NCI-H524 (cell line): ENCODE data around the gene SRBD1.

ENCODE experiments used
- DNase-seq, 2 experiments: peaks; one replicate each; lab custom pipeline; 2025; lab: John Stamatoyannopoulos, UW

The SRBD1 gene

DNA sequence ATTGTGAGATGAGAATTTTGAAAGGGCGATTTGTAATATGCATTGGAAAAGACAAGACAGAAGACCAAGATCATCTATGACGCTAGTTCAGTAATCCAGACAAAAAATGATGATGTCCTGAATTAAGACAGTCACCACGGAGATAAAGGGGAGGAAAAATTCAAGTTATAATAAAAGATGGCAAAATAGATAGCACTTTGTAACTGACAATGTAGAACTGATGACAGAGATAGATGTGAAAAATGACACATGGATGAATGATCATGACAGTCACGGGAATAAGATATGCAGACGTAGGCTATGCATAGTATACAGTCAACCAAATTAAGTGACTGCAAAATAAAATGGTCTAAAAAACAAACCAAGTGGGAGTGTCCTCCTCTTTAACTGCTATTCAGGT, 59.2 kb downstream of the SRBD1 start:
- DNase-seq = no peak

DNA sequence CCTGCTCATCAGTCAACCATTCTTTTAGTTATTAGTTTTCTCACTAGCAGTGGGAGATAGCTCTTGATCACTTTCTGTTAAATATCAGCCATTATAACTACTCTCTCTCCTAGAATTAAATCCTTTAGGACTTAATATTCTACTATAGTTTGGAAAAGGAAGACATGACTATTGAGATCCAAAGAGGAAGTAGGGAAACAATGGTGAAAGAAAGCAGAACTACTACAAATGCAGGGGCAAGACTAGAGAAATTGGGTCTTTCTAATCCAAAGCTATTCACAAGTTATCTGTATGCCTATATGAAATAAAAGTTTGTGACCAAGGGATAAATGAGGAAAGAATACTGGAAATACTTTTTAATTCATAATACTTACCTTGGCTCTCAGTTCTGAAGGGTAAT, 65.1 kb downstream of the SRBD1 start:
- DNase-seq = no peak

DNA sequence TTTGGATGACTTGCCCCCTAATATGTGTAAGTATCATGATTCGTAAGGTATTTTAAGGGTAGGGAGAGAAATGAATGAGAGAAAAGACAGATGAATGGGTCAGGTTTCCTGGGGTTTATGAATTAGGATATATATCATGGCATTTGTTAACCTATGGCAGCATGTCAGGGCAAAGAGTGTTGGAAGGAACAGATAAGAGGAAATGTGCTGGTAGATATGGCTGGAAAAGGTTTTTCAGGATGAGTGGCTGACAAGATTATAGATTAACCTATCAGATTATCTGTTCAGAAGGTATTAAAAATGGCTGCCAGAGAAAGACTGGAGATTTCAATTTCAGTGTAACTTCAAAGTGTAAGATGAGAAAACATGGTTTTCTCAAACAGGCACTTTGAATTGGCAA, 67.8 kb downstream of the SRBD1 start:
- no peak for DNase-seq

DNA sequence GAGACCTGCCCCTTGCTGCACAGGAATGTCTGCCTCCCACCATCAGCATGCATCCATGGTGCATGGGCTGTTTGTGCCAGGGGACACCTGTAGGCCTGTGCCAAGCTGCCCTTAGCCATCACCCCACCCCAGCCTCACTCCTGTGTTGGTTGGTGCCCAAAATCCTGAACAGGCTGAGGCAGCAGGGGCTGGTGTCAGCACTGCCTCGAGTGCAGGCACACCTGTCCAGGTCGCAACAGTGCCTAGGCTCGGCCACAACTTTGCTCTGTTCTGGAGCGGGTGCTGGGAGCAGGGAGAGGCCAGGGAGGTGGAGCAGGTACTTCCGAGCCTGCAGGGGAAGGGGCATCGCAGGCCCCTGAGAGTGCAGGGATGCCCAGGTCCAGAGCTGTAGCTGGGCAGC, 69.1 kb downstream of the SRBD1 start:
- no peak for DNase-seq

DNA sequence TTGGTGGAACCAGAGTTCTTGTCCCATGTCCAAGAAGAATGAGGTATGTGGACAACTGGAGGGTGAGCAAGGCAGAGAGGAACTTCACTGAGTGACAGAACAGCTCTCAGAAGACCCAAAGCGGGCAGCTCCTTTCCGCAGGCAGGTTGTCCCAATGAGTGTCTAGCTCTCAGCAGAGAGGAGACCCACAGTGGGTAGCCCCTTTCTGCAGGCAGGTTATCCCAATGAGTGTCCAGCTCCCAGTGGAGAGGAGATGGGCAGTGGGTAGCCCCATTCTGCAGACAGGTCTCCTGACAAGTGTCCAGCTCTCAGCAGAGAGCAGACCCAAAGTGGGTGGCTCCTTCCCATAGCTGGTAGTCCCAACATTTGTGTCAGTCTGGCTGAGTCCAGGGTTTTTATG, 69.6 kb downstream of the SRBD1 start:
- DNase-seq = no peak

DNA sequence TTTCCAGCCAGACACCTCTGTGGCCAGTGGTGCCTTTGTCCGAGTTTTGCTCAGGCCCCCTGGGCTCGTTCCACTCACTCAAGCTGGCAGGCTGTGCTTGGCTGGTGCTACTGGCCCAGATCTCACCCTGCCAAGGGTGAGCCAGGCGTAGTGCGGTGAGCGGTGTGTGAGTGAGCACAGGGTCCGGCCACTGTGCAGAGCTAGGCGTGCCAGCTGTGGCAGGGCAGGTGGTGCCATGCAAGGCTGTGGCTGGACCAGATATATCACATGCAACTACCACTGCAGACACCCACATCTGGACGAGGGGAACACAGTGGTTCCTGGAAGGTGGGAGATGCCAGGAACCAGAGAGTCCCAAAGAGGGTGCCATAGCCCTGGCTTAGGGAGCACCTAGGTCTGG, 70.1 kb downstream of the SRBD1 start:
- no peak for DNase-seq

DNA sequence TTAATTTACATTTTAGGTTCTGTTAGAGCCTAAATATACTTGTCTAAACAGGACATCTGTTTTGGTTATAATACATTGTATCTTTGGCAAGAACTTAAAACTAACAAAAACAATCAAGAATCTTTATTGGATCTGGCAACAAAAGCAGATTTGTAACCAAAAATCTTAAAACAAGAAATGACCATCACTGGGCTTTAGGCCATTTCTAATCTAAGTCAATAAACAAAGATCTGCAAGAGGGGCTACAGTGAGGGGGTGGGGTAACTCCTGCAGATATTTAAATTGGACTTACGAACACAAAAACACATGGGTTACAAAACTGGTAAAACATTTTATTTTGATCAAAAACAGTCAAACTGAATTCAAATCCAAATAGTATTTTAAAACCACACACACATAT, 77.3 kb downstream of the SRBD1 start:
- no peak for DNase-seq

DNA sequence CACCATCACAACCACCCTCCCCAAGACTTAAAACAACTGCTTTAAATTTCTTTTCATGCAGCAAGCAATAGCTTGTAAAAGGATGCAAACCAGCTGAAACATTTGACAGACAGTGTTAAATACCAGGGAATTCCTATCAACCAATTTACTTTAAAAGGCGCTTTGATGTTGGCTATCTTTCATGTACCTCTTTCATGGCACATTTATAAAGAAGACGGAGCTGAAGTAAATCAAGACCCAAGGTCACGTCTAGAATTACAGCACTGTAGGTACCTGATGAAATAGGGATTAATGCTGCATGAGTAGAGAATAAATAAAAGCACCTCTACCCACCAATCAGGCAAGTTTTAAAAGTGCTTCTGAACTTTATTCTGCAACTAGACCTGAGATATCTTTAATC, 78.9 kb downstream of the SRBD1 start:
- no peak for DNase-seq

DNA sequence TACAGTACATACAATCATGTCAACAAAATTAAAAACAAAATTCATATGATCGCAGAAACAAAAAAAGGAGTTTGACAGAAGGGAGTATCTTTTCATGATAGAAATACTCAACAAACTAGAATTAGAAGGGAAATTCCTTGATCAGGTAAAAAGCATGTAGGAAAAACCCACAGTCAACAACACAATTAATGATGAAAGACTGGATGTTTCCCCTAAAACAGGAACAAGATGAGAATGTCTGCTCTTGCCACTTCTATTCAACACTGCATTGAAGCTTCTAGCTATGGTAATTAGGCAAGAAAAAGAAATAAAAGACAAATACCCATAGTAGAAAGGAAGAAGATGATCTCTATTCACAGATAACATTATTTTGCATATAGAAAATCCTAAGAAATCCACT, 87.1 kb downstream of the SRBD1 start:
- DNase-seq = no peak

DNA sequence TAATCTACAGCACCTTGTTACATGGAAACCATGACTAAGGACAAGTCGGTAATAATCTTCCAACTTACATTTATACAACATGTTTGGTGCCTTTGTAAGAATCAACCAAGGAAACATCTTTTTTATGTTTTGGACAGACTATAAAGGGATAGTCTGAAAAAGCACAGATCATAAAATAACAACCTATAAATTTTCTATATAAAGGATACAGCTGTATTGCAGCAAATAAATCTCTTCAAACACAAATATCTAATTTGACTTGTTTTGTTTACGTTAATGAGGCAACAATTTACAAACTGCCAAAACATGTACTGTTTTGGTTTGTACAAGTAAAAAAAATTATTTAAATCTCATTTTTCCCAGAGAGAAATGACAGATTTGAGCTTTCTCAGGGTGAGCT, 92.5 kb downstream of the SRBD1 start:
- DNase-seq = no peak

DNA sequence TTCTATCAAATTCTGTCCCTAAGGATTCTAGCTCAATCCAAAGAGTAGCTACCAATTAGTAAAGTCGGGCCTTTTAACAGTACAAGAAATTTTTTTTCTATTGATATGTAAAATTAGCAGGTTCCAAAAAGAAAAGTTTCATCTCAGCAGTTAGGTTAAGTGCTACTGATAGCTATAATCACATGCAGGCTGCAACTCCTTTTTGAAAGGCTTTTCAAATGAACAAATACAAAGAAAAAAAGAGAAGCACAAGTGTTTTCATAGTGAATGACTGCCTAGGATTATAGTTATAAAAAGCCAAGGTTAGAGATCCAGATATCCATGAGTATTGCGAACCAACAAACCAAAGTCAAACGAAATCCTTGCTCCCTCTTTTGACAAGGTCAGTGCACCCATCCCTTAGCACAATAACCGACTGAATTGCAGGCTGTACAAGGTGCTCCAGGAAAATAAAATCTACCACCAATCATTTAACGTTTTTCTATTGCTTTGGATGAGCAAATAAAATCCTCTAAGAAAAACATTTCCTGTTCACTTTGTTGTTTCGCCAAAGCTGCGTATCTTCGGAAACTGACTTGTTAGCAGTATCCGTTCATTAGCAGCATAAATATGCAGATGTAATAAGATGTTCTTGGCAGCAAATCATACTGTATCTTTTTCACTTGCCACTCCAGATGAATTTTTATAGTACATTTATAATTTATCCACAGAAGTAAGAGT, 100.2 kb downstream of the SRBD1 start:
- DNase-seq = no peak

DNA sequence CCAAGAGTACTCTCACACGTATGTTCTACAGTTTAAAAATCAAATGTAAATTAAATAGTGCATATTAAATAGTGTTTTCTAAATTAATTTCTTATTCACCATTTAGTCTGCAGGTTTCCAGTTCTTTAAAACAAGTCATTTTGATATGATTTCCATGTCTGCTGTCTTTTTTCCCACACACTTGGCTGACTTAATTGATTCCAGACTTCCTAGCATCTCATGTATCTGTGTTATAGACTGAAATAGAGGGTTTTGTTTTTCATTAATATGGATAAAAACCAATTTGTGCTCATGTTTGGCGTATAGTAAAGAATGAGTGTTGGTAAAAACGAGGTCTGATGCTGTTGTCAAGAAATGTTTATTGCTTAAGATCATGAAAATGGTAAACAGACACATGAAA, 104.3 kb downstream of the SRBD1 start:
- DNase-seq = no peak

DNA sequence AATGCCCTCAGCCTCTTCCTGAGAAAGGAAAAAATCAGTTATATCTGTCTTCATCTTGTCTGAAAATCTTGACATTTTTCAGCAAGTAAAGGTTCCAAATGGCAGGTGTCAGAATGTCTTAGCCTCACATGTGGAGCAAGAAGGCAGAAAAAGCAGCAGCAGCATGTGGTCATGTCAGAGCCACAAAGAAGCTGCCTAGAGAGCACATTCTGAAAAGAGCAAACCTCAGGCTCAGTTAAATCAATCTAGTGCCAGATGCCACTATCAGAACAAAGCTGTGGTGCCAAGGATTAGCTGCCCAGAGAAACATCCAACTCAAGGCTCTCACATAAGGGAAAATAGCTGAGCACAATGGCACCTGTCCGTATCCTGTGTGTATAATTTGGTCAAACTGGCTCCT, 105.9 kb downstream of the SRBD1 start:
- peak; percentile 56 to 72 for DNase-seq

DNA sequence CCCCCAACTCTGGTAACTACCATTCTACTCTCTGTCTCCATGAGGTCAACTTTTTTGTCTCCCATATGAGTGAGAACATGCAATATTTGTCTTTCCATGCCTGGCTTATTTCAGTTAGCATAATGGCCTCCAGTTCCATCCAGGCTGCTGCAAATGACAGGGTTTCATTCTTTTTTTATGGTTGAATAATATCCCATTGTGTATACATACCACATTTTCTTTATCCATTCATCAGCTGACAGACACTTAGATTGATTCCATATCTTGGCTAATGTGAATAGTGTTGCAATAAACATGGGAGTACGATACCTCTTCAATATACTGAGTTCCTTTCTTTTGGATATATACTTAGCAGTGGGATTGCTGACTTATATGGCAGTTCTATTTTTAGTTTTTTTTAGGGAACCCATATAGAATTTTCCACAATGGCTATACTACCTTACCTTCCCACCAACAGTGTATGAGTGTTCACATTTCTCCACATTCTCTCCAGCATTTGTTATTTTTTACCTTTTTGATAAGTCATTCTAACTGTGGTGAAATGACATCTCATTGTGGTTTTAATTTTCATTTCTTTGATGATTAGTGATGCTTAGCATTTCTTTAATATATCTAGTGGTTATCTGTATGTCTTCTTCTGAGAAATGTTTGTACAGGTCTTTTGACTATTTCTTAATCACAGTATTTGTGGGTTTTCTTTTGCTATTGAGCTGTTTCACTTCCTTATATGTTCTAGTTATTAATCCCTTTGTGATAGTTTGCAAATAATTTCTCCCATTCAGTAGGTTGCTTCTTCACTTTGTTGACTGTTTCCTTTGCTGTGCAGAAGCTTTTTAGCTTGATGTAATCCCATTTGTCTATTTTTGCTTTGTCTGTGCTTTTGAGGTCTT, 112.2 kb downstream of the SRBD1 start:
- no peak for DNase-seq

DNA sequence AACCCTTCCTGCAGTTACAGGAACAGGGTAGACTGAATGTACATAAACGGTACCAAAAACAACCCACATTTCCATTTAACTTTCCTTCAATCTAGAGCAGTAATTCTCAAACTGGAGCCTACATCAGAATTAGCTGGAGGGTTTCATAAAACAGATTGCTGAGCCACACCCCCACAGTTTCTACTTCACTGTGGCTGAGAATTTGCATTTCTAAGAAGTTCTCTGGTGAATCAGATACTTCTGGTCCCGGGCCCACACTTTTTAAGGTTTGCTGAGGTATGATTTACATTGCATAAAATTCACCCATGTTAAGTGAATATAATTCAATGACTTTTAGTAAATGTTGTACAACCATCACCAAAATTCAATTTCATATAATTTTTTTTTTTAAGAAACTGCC, 113.7 kb downstream of the SRBD1 start:
- peak in 1 of 2 experiments; percentile 19 for DNase-seq

DNA sequence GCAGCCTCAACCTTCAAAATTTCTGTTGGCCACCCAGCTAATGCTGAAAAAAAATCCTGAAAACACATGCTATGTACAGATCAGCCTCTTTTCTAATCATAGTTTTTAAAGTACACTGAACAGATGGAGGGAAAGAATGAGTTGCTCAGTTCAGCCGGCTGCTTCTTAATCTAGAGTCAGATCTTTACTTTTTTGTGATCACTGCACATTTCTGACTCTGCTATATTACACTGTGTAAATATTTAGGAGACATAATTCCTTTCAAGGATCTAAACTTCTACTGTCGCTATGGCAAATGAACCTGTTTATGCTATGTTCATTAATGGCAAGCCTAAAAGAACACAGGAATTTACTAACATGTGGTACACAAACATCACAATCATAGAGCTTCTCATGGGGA, 114.2 kb downstream of the SRBD1 start:
- DNase-seq = peak; percentile 4 to 40

DNA sequence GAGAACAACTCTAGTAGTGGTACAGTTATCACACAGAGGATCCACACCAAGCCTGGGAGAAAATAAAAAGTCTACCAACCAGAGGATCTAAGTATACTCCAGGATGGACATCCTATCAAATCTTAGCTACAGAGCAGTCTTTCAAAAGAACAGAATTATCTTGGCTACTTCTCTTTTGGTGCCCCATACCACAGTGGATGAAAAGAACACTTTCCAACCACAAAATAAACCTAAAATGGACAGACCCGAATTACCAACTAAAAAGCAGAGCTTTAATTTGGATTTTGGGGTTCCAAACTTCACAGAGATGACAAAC, 116.1 kb downstream of the SRBD1 start:
- no peak for DNase-seq

DNA sequence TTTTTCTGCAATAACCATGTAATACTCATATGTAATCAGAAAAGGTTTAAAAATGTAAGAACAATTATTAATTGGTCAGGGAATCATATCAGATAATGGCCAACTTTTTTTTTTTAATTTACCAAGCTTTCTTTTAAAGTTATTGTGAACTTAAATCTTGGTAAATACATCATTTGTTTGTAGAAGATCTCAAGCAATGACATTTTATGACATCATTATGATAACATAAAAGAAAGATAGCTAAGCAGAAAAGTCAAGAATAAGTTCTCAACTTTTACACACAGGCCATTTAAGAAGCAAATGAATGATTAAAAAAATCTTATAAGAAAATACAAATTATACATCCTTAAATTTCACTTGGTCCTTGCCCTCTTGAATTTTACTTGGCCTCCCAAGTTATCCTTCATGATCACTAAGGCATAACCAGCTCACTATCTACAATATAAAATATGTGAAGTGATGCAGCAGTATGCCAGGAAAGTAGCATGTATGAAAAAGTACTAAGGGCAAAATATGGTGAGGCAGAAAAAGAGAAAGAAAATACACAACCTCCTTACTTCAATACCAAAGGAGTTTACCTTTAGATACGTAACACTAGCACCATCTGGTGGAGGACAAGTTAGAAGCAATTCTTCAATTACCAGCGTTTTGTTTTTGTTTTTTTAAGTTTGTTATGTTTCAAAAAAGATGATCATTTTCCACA, 116.6 kb downstream of the SRBD1 start:
- peak; percentile 7 to 64 for DNase-seq

DNA sequence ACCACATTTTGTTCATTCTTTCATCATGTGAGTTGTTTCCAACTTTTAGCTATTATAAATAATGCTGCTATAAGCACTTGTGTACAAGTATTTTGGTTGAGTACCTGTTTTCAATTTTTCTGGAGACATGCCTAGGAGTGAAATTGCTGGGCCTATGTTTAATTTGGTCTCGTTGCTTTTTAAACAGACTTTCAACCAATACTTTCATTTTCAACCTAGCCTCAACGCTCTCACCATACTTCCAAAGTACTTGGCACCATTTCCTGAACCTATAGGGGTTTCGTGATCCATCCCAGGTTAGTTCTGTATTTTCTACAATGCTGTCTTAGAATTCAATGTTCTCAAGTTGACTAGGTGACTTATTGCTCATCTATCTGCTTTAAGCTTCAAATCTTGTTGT, 126.1 kb downstream of the SRBD1 start:
- no peak for DNase-seq

DNA sequence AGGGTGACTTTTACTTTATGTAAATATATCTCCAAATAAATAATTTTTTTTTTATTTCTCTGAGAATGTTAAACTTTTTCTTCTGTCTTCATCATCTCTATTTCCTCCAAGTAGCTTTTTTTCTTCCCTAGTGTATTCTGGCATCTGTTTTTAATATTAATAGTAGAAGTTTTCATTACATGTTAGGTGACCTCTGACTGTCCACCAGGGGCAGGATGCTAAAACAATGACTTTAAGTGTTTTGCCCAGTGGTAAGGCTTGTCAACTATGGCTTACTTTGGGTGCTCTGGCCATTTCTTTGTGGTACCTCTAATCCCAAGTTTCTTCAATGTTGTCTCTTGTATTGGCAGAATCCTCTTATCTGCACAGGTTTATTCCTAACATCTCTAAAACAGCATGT, 127.1 kb downstream of the SRBD1 start:
- peak in 1 of 2 experiments; percentile 5 for DNase-seq

DNA sequence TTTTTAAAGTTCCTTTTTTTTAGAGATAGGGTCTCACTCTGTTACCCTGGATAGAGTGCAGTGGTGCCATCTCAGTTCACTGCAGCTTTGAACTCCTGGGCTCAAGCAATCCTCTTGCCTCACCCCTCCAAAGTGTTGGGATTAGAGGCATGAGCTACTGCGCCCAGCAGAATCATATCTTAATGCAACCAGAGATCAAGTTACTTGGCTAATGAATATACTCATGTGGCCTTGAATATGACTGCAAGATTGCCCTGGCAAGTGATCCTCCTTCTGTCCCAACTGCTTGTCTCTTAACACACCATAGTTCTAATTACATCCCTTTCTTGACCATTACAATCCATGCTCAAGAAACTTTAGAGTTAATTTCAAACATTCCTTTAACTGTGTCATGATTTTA, 133.5 kb downstream of the SRBD1 start:
- DNase-seq = peak in 1 of 2 experiments; percentile 32

DNA sequence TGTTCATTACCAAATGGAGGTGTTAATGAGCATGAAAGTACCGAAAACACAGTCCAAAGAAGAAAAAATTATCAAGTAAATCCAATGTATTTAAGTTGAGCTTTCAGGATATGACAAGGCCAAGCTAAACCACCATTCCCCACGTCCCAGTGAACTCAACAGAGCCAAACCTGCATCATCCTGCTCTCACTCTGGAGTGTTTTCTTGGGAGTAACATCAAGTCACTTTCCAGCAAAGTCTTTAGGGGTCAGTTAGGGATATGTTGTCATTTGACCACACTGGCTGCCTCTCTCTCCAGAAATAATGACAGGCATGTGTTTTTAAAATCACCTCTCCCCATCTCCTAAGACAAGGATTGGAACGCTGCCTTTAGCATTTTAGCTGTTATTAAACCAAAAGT, 140.5 kb downstream of the SRBD1 start:
- no peak for DNase-seq
